IMR-90 (cell line): Measurements from ENCODE around the gene CSF2RB. TPM values are rescaled to one million over a fixed set of nuclear protein-coding genes. Genes with fewer than 3 reads are reported as not detected.

Experiments used
- ATAC-seq: fragments of 200-7000 bp; cut with Tn5 transposase; 2 replicates; pipeline ENCODE4 v1.9.1; 2020; ENCODE audit warnings: low read depth, mild to moderate bottlenecking, moderate library complexity
- BruUV-seq: library from RNA; stranded (reverse); fragments of 400-500 nt; replicated peaks from 2 replicates; lab custom pipeline; 2021; lab: Mats Ljungman, UMichigan
- CTCF ChIA-PET: fragments of 300-600 bp; formaldehyde crosslinking; extraction: SDS; loops from one replicate; lab custom pipeline; 2021; ENCODE audit warnings: antibody characterized with exemption; lab: Yijun Ruan, JAX
- POLR2A ChIA-PET: fragments of 300-600 bp; sonication (Branson Sonifier 250); formaldehyde crosslinking; loops from one replicate; lab custom pipeline; 2022; ENCODE audit warnings: antibody characterized with exemption; ENCODE audit not compliant: unreplicated experiment; lab: Charles Lee
- DNase-seq: peaks from one replicate; pipeline ENCODE4 v3.0.0; 2013
- H2AFZ ChIP-seq: replicated peaks from 2 replicates; pipeline ENCODE3; 2013; ENCODE audit warnings: low read length, mild to moderate bottlenecking; ENCODE audit not compliant: poor library complexity
- H2AK5ac ChIP-seq: 2 replicates; pipeline ENCODE4 v1.6.1; 2013; ENCODE audit warnings: low read depth, low read length, inconsistent platforms
- H2AK9ac ChIP-seq: replicated peaks from 2 replicates; pipeline ENCODE3; 2013; ENCODE audit warnings: mild to moderate bottlenecking, low read depth, low read length, moderate library complexity; ENCODE audit not compliant: poor library complexity
- H2BK120ac ChIP-seq: 2 replicates; pipeline ENCODE4 v1.6.1; 2013; ENCODE audit warnings: low read depth, low read length, inconsistent platforms
- H2BK15ac ChIP-seq: 3 replicates; pipeline ENCODE4 v1.6.1; 2013; ENCODE audit warnings: low read depth, low read length, inconsistent platforms
- H2BK20ac ChIP-seq: 2 replicates; pipeline ENCODE4 v1.6.1; 2013; ENCODE audit warnings: low read depth, mild to moderate bottlenecking, inconsistent platforms, low read length, moderate library complexity
- H2BK5ac ChIP-seq: 2 replicates; pipeline ENCODE4 v1.6.1; 2013; ENCODE audit warnings: mild to moderate bottlenecking, low read depth, low read length, inconsistent platforms; ENCODE audit not compliant: poor library complexity, severe bottlenecking
- H3K14ac ChIP-seq: replicated peaks from 2 replicates; pipeline ENCODE4 v1.6.1; 2013; ENCODE audit warnings: low read depth, low read length, inconsistent platforms
- H3K18ac ChIP-seq: 2 replicates; pipeline ENCODE4 v1.6.1; 2013; ENCODE audit warnings: low read depth, low read length, control low read depth
- H3K23ac ChIP-seq: 2 replicates; pipeline ENCODE4 v1.6.1; 2013; ENCODE audit warnings: low read depth, low read length, inconsistent platforms
- H3K27ac ChIP-seq: 2 replicates; pipeline ENCODE4 v1.5.1; 2013; ENCODE audit warnings: mild to moderate bottlenecking, control low read depth, low read length; ENCODE audit not compliant: insufficient read depth
- H3K27me3 ChIP-seq: 2 replicates; pipeline ENCODE4 v1.6.1; 2013; ENCODE audit warnings: low read length; ENCODE audit not compliant: control insufficient read depth, insufficient read depth
- H3K36me3 ChIP-seq: 2 replicates; pipeline ENCODE4 v1.6.1; 2013; ENCODE audit warnings: low read length, mixed read lengths; ENCODE audit not compliant: control insufficient read depth, insufficient read depth
- H3K4ac ChIP-seq: 2 replicates; pipeline ENCODE4 v1.6.1; 2013; ENCODE audit warnings: low read depth, low read length, inconsistent platforms
- H3K4me1 ChIP-seq: 2 replicates; pipeline ENCODE4 v1.6.1; 2013; ENCODE audit warnings: low read length, mixed read lengths; ENCODE audit not compliant: control insufficient read depth, insufficient read depth
- H3K4me2 ChIP-seq: 2 replicates; pipeline ENCODE4 v1.6.1; 2013; ENCODE audit warnings: low read depth, mild to moderate bottlenecking, control low read depth, low read length, moderate library complexity
- H3K4me3 ChIP-seq: 2 replicates; pipeline ENCODE4 v1.5.1; 2013; ENCODE audit warnings: low read depth, mild to moderate bottlenecking, control low read depth, low read length, moderate library complexity; ENCODE audit not compliant: insufficient read depth
- H3K56ac ChIP-seq: 2 replicates; pipeline ENCODE4 v1.6.1; 2013; ENCODE audit warnings: low read length, inconsistent platforms; ENCODE audit not compliant: insufficient read depth; ENCODE audit errors: extremely low read depth
- H3K79me1 ChIP-seq, 2 experiments: 2 replicates each; pipeline ENCODE4 v1.6.1; 2013; ENCODE audit warnings: low read length in 2 of 2, inconsistent platforms in 1 of 2, low read depth in 1 of 2
- H3K9ac ChIP-seq: 2 replicates; pipeline ENCODE4 v1.6.1; 2013; ENCODE audit warnings: low read depth, low read length, control low read depth
- H3K9me1 ChIP-seq: 2 replicates; pipeline ENCODE4 v1.6.1; 2013; ENCODE audit warnings: low read length, inconsistent platforms; ENCODE audit not compliant: insufficient read depth
- H3K9me3 ChIP-seq: 2 replicates; pipeline ENCODE4 v1.6.1; 2013; ENCODE audit warnings: low read length; ENCODE audit not compliant: control insufficient read depth, insufficient read depth
- H4K20me1 ChIP-seq: 2 replicates; pipeline ENCODE4 v1.6.1; 2013; ENCODE audit warnings: low read length, inconsistent platforms; ENCODE audit not compliant: insufficient read depth
- H4K5ac ChIP-seq: 2 replicates; pipeline ENCODE4 v1.6.1; 2013; ENCODE audit warnings: mild to moderate bottlenecking, low read depth, low read length, control low read depth
- H4K8ac ChIP-seq, 2 experiments: 2 replicates each; pipeline ENCODE4 v1.6.1; 2013; ENCODE audit warnings: low read depth in 2 of 2, low read length in 2 of 2, control low read depth in 1 of 2, inconsistent platforms in 1 of 2
- H4K91ac ChIP-seq: 2 replicates; pipeline ENCODE4 v1.6.1; 2013; ENCODE audit warnings: low read depth, low read length, inconsistent platforms; ENCODE audit not compliant: insufficient read depth
- BHLHE40 ChIP-seq: fragments of 150-350 bp; IDR thresholded peaks from 2 replicates; pipeline ENCODE4 v1.6.1; 2016; ENCODE audit warnings: mild to moderate bottlenecking, low read depth, low read length
- CEBPB ChIP-seq: IDR thresholded peaks from 2 replicates; pipeline ENCODE4 v1.6.1; 2012; ENCODE audit warnings: low read depth, low read length, improper control_type of control experiment
- CHD1 ChIP-seq: IDR thresholded peaks from 2 replicates; pipeline ENCODE4 v1.6.1; 2012; ENCODE audit warnings: low read depth, low read length, improper control_type of control experiment
- CTCF ChIP-seq: conservative IDR thresholded peaks from 2 replicates; pipeline ENCODE4 v1.5.1; 2012; ENCODE audit warnings: mild to moderate bottlenecking, low read depth, low read length, improper control_type of control experiment
- ELK1 ChIP-seq: fragments of 150-350 bp; IDR thresholded peaks from 2 replicates; pipeline ENCODE4 v1.6.1; 2016; ENCODE audit warnings: low read depth, mild to moderate bottlenecking, low read length, moderate library complexity, borderline replicate concordance
- FOS ChIP-seq: fragments of 150-350 bp; IDR thresholded peaks from 2 replicates; pipeline ENCODE4 v1.6.1; 2016; ENCODE audit warnings: low read depth, low read length
- MAFK ChIP-seq: IDR thresholded peaks from 2 replicates; pipeline ENCODE4 v1.6.1; 2012; ENCODE audit warnings: low read depth, low read length, improper control_type of control experiment
- MAZ ChIP-seq: IDR thresholded peaks from 2 replicates; pipeline ENCODE4 v1.6.1; 2012; ENCODE audit warnings: low read depth, mild to moderate bottlenecking, low read length, improper control_type of control experiment, moderate library complexity, borderline replicate concordance
- MXI1 ChIP-seq: IDR thresholded peaks from 2 replicates; pipeline ENCODE4 v1.6.1; 2012; ENCODE audit warnings: low read depth, mild to moderate bottlenecking, low read length, moderate library complexity, borderline replicate concordance
- NFE2L2 ChIP-seq: fragments of 150-350 bp; IDR thresholded peaks from 2 replicates; pipeline ENCODE4 v1.6.1; 2016; ENCODE audit warnings: low read depth, mild to moderate bottlenecking, low read length
- POLR2A ChIP-seq: IDR thresholded peaks from 2 replicates; pipeline ENCODE4 v1.6.1; 2012; ENCODE audit warnings: mild to moderate bottlenecking, low read depth, low read length
- RAD21 ChIP-seq: IDR thresholded peaks from 2 replicates; pipeline ENCODE4 v1.6.1; 2012; ENCODE audit warnings: low read length, improper control_type of control experiment
- RCOR1 ChIP-seq: IDR thresholded peaks from 2 replicates; pipeline ENCODE4 v1.6.1; 2012; ENCODE audit warnings: mild to moderate bottlenecking, low read length, improper control_type of control experiment; ENCODE audit not compliant: insufficient replicate concordance
- RFX5 ChIP-seq: IDR thresholded peaks from 2 replicates; pipeline ENCODE4 v1.8.0; 2012; ENCODE audit warnings: low read depth, mild to moderate bottlenecking, low read length, moderate library complexity
- SMC3 ChIP-seq: fragments of 150-350 bp; IDR thresholded peaks from 2 replicates; pipeline ENCODE4 v1.6.1; 2016; ENCODE audit warnings: low read depth, mild to moderate bottlenecking, antibody characterized with exemption, low read length, moderate library complexity
- USF2 ChIP-seq: fragments of 150-350 bp; IDR thresholded peaks from 2 replicates; pipeline ENCODE4 v1.6.1; 2017; ENCODE audit warnings: mild to moderate bottlenecking, antibody characterized with exemption, low read length, low read depth
- WGBS, 2 experiments: methylation state at CpG; one replicate each; pipeline versions ENCODE4 v1.1.5 to v1.1.7; 2013; ENCODE audit warnings: missing lambda C conversion rate in 2 of 2; ENCODE audit not compliant: insufficient read length in 1 of 2; ENCODE audit errors: extremely low coverage in 2 of 2; 5-methylcytosine and 5-hydroxymethylcytosine counted together
- dilution Hi-C: fragments of 300-500 bp; cut with HindIII; formaldehyde crosslinking; loops from one replicate; pipeline ENCODE4 v1.14.3; 2018; ENCODE audit warnings: low sequenced_read_pairs; ENCODE audit not compliant: unreplicated experiment
- in situ Hi-C: fragments of 300-500 bp; cut with MboI; formaldehyde crosslinking; loops from 3 replicates; pipeline ENCODE4 v1.14.3; 2019; ENCODE audit warnings: low sequenced_read_pairs, inconsistent platforms, mixed read lengths
- intact Hi-C: fragments of 100-400 bp; cut with micrococcal nuclease; formaldehyde crosslinking; loops from 2 replicates; pipeline ENCODE4 v1.10.0; 2022
- polyA plus RNA-seq, 3 experiments: library from polyadenylated mRNA; depleted of rRNA; stranded (reverse); fragments of >200 nt; gene quantifications; 2 replicates each; pipeline ENCODE4 v1.2.3, GENCODE V29; 2012; ENCODE audit warnings: low replicate concordance in 1 of 3
- total RNA-seq: library from RNA; depleted of rRNA; stranded (reverse); fragments of >200 nt; gene quantifications from 2 replicates; pipeline ENCODE4 v1.2.3, GENCODE V29; 2012

CSF2RB gene
- total and polyA plus RNA-seq, 2 of the 4 experiments (the other 2 are of a cell fraction), result not detected

DNA sequence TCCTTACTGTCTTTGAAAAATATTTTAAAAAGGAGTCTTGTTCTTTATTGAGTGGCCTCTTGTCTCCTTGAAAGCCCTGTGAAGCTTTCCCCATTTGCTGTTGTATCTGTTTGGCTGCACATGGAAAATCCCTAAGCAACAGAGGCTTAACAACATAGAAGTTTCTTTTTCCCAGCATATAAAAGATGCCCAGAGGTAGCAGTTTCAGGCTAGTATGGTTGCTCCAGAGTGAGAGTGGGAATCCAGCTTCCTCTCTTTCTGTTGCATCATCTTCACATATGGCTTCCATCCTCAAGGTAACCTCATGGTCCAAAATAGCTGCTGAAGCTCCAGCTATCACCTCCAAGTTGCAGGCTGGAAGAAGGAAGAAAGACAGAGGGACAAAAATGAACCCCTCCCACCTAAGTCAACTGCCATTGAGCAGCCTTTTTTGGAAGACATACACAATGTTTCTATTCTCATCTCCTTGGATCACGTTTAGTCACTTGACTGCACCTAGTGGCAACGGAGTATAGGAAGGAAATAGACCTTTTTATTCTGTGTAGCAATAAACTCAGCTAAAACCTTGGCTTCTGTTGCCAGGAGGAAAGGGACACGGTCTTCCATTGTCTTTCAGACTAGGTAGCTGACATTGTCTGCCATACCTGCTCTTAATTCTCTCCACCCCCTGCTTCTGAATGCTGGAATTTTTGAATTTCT lies 5.3 kb downstream of the CSF2RB start:
- Histone ChIP-seq H2BK120ac (no peak overlapping the region), H2AFZ (no peak overlapping the region), H3K79me1 (no peaks in the 10 kb centered on the region), H2AK9ac (no peak overlapping the region), H3K4me1 (no peaks in the 10 kb centered on the region), H4K5ac (no peak overlapping the region), H2BK20ac (no peak overlapping the region), H2AK5ac (no peak overlapping the region), H4K91ac (no peak overlapping the region), H3K9me1 (no peaks in the 10 kb centered on the region), H3K36me3 (no peaks in the 10 kb centered on the region), H3K56ac (no peak overlapping the region), H3K14ac (no peak overlapping the region), H3K4me2 (no peak overlapping the region), H3K27me3 (peaks cover 13% of the 10 kb centered on the region), H3K27ac (no peak overlapping the region), H2BK5ac (no peak overlapping the region), H3K9me3 (peaks cover 2% of the 10 kb centered on the region; the same call in 1 of the 2 replicates), H4K20me1 (no peaks in the 10 kb centered on the region), H3K23ac (no peak overlapping the region), H3K4me3 (no peak overlapping the region), H4K8ac (no peak overlapping the region), H3K18ac (no peak overlapping the region), H3K9ac (no peak overlapping the region), H2BK15ac (no peak overlapping the region), H3K4ac (no peak overlapping the region)
- TF ChIP-seq MAFK, result no peak
- TF ChIP-seq USF2, result no peak
- no peak for TF ChIP-seq NFE2L2
- no peak for TF ChIP-seq CHD1
- TF ChIP-seq BHLHE40, result no peak
- TF ChIP-seq RAD21, result no peak
- no peak for TF ChIP-seq MAZ
- no peak for TF ChIP-seq ELK1
- no peak for TF ChIP-seq MXI1
- TF ChIP-seq CTCF, result no peak
- TF ChIP-seq SMC3, result no peak
- no peak for TF ChIP-seq POLR2A
- TF ChIP-seq FOS, result no peak
- no peak for TF ChIP-seq CEBPB
- no peak for TF ChIP-seq RFX5
- no peak for TF ChIP-seq RCOR1
- intact Hi-C loops (no loop called here), in situ Hi-C loops (no loop called here), dilution Hi-C loops (no loop called here)
- BruUV-seq, result no TSS peak
- CTCF ChIA-PET, result no interaction called here
- no peak for ATAC-seq
- no CpG with 5 or more reads among the region's 3 CpGs for WGBS, 2 experiments
- POLR2A ChIA-PET, result no interaction called here
- DNase-seq, result no peak
